GM19193 (cell line): ENCODE data around the gene MRPL36.

ENCODE experiments used
- POLR2A ChIP-seq: IDR thresholded peaks from 4 replicates; pipeline ENCODE4 v1.6.1; 2011; ENCODE audit not compliant: insufficient read depth, insufficient read length; ENCODE audit errors: extremely low read depth

Gene MRPL36

DNA sequence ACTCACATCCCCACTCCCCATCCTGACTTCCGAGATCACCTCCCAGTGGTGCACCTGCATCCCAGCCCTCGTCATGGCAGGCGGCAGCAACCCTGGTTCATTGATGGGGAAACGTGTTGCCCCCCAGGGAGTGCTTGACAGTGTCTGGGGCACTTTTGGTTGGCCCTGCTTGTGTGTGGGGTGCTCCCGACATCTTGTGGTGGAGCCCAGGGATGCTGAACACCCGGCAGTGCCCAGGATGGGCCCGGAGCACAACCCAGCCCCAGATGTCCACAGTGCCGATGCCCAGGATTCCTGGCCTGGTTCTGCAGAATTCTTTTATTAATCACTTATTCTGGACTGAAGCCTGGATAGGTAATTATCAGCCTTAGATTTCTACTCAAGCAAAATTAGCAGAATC, 3.7 kb downstream of the MRPL36 start:
- TF ChIP-seq POLR2A = no peak

DNA sequence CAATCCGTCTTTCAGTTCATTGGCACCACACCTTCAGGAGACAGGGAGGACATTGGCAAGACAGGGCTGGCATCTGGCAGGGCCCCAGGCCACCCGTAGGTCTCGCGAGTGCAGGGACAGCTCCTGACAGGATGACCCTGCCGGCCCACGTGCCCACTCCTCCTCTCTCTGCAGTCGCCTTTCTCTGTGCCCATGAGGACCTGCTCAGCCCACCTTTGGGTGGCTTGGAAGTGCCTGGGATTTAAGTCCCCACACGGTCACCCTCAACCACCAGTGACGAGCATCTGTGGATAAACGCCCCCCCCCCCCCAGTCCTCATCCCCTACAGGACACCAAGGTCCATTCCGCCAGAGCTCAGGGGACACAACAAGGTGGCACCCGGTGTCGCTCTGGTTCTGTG, 4.1 kb downstream of the MRPL36 start:
- TF ChIP-seq POLR2A = no peak

DNA sequence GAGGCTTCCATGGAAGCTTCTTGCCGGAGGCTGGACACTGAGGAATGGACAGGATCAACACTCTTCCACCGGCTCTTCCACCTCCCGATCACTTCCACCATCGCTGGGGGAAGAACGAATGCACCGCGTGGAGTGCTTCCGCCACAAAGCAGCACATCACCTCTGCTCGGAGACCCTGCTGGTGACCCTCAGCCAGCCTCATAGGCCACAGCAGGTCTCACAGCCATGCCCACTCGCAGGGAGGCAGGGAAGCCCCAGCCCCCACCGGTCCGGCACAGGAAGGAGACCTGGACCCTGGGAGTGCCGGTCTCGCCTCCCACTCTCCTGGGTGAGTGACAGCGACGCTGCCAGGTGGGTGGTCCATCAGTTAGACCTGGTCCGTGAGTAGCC, 4.7 kb downstream of the MRPL36 start:
- no peak for TF ChIP-seq POLR2A

DNA sequence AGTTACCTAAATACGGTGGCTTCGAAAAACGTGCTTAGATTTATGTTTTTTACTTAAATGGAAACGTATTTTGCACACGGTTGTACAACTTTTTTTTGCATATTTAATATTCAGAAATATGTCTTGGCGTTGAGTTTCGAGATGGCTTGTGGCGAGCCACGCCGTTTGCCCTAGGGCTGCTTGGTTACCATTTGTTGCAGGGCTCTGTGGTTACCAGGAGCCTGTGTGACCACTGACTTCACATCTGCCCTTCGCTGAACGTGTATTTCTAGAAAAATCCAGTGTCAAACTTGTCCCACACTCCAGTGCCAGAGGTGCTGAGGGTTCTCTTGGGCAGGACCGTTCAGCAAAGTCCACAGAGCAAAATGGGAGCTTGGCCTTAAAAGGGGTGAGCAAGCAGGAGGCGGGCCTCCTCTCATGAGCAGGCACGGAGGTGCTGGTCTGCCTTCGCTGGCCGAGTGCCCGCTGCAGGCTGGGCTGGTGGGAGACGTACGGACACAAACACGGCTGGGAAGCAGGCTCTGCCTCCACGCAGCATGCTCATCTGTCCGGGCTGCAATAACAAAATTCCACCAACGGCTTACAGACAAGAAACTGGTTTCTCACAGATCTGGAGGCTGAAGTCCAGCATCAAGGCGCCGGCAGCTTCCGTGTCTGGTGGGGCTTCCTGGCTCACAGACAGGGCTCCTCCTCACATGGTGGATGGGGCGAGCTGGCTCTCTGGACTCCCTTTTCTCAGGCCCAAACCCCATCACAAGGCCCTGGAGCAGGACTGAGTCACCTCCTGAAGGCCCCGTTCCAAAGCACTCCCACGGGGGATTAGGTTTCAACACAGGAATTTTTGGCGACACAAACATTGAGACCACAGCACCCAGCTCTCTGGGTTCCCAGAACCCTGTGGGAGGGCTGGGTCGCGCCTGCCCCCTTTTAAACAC, 5.4 kb downstream of the MRPL36 start:
- no peak for TF ChIP-seq POLR2A

DNA sequence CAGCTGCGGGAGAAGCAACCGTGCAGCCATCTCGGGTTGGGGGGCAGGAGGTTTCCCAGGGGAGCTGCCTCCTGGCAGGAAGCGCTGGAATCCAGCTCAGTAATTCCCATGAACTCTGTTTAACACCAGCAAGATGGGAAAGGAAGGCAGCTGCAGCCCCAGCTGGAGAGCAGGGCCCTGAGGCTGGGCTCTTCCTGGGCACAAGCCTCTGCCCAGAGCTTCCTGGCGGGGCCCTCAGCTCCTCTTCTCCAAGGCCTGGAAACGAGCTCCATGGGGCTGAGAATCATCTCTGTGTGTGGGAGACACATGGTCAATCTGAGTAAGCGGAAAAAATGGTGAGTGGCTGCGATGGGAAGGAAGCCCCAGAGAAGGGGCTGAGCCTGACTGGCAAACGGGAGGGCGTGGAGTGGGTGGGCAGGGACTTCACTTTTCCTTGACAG, 6.3 kb downstream of the MRPL36 start:
- no peak for TF ChIP-seq POLR2A

DNA sequence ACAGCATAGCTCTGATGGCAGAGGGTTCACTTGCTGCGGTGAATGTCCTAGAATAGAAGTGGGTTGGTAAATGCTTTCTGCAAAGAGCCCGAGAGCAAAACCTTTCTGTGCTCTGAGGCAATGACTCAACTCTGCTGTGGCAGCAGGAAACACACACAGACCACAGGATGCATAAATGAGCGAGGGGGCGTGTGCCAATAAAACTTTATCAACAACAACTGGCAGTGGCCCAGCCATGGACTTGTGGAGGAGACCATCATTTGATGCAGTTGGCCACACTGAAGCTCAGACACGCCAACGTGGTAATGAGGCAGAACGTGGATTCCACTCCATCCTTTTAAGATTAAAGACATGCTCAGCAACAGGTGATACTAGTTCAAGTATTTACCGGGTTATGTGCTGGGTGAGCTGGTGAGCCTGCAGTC, 6.8 kb downstream of the MRPL36 start:
- no peak for TF ChIP-seq POLR2A

DNA sequence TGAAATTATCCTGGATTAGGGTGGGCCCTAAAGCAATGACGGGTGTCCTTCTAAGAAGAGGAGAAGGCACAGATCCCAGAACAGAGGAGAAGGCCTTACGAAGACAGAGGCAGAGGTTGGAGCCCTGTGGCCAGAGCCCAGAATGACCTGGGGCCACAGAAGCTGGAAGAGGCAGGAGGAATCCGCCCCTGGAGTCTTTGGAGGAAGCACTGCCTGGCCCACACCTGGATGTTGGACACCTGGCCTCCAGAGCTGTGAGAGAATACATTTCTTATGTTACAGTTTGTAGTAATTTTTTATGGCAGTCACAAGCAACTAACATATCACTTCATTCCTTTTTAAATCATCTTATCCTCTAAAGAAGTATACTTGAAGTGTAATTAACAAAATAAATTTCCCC, 8.5 kb downstream of the MRPL36 start:
- TF ChIP-seq POLR2A = no peak

GRCh38 chr5:1789834-1790471, 9.7 kb downstream of the MRPL36 start:
- no peak for TF ChIP-seq POLR2A

- no peak for TF ChIP-seq POLR2A
Measured at GRCh38 chr5:1788828-1789227, 10.8 kb downstream of the MRPL36 start.

- no peak for TF ChIP-seq POLR2A
Measured at GRCh38 chr5:1788200-1788599, 11.4 kb downstream of the MRPL36 start.

DNA sequence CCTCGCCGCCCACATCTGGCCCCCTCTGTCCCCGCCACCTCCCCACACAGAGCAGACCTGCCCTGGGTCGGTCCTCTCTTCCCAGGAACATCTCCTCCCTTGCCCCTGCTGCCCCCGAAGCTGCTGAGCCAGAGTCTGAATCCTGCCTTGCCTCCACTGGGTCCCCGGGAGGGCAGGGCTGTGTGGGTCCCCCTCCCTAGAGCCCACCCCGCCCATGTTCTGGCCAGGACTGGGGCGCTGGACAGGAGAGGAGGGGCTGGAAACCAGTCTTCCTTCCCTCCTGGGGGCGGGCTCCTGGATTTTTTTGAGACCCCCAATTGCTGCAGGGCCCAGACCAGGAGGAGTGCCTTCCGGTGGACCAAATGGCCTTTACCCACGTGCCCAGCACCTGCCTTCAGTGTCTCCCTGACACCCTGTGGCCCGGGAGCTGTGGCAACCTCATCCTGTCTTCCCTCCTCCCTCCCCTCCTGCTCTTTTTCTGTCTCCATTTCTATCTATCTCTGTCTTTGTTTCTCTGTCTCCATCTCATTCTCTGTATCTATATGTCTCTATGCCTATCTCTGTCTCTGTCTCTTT, 12.1 kb downstream of the MRPL36 start:
- TF ChIP-seq POLR2A = no peak

GRCh38 chr5:1786621-1787471, 12.8 kb downstream of the MRPL36 start:
- TF ChIP-seq POLR2A = no peak

- TF ChIP-seq POLR2A = no peak
Measured at GRCh38 chr5:1785984-1786383, 13.7 kb downstream of the MRPL36 start.

DNA sequence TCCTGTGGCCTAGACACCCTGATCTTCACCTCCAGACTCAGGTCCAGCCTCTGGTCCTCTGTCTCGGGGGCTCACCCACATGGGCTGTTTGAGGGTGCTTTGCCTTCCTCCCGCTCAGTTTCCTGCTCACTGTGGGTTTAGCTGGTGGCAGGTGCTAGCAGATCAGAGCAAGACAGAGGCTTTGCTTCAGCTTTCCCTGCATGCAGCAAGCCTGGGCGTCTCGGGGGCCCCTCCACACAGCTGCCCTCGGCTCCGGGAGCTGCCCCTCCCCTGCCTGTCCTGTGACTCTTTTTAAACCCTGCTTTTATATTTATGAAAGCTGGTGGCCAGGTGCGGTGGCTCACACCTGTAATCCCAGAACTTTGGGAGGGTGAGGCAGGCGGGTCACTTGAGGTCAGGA, 14.6 kb downstream of the MRPL36 start:
- no peak for TF ChIP-seq POLR2A
